Measurements from ENCODE around the gene GPR162.
A peak's percentile ranks its signal among the peaks of the same experiment; 100 is the strongest.

GPR162 gene

GRCh38 chr12:6821591-6822425 lies at the start of gene GPR162:
Gene GPR162, plus strand, starts transcription at chr12:6821821. Its CDS starts 2,078 bp downstream, at chr12:6823899.
- peak within 1 kb of the TSS; percentile 40 to 92 (median 67); a peak in 20 of 22 replicates for H3K4me2 ChIP-seq

GRCh38 chr12:6772331-6772695 lies 49.3 kb upstream of the GPR162 start, which contains the start of gene LAG3:
Gene LAG3, plus strand, starts transcription at chr12:6772520. Its CDS starts 333 bp downstream, at chr12:6772853.
- peaks cover 5 to 60% (median 36%) of the 10 kb centered on the region in 10 experiments; a peak in 19 of 20 replicates for H3K4me1 ChIP-seq
- H3K27me3 ChIP-seq: peaks cover 89 to 100% (median 100%) of the 10 kb centered on the region in 11 experiments
- H3K9me3 ChIP-seq (replicated peaks in 1 of 11): no peaks in the 10 kb centered on the region
- H3K9ac ChIP-seq: no peak within 1 kb of the TSS
- peaks cover 0 to 48% (median 22%) of the 10 kb centered on the region in 11 experiments; a peak in 17 of 22 replicates for H4K20me1 ChIP-seq
- H3K36me3 ChIP-seq: no peaks in the 10 kb centered on the region; a peak in 1 of 22 replicates
- 0 out of 20 replicates have a peak within 1 kb of the TSS, but pooled peaks of 1 of the 10 experiments have one; percentile 28 for H3K4me3 ChIP-seq
- no peak for TF ChIP-seq Cebpa-rat (IDR thresholded peaks at IDR 0.05)
- H3K4me2 ChIP-seq: peak within 1 kb of the TSS in 8 of 11 experiments; percentile 7 to 95 (median 48); a peak in 12 of 22 replicates
- H3K27ac ChIP-seq: no peak within 1 kb of the TSS

More at GRCh38 chr12:6821591-6822425, at the start of gene GPR162:
- TF ChIP-seq Cebpa-rat (IDR thresholded peaks at IDR 0.05): no peak
- peak within 1 kb of the TSS in 5 of 11 experiments; percentile 42 to 64 (median 53); a peak in 9 of 22 replicates for H3K9ac ChIP-seq
- H3K27ac ChIP-seq: peak within 1 kb of the TSS in 4 of 11 experiments; percentile 14 to 42 (median 34); a peak in 5 of 22 replicates
- H3K27me3 ChIP-seq: peaks cover 64 to 84% (median 83%) of the 10 kb centered on the region in 11 experiments
- H3K4me1 ChIP-seq: peaks cover 10 to 39% (median 24%) of the 10 kb centered on the region in 10 experiments
- peaks cover 0 to 55% (median 17%) of the 10 kb centered on the region in 11 experiments; a peak in 11 of 22 replicates for H4K20me1 ChIP-seq
- H3K36me3 ChIP-seq: no peaks in the 10 kb centered on the region; a peak in 1 of 22 replicates
- H3K4me3 ChIP-seq: peak within 1 kb of the TSS in 8 of 10 experiments; percentile 4 to 61 (median 46); a peak in 12 of 20 replicates
- H3K9me3 ChIP-seq (replicated peaks in 1 of 11): no peaks in the 10 kb centered on the region

GRCh38 chr12:6772726-6773589 lies 48.7 kb upstream of the GPR162 start:
- no peak for TF ChIP-seq Cebpa-rat (IDR thresholded peaks at IDR 0.05)
- H3K27me3 ChIP-seq: peaks cover 89 to 100% (median 100%) of the 10 kb centered on the region in 11 experiments
- H3K4me3 ChIP-seq: 0 out of 20 replicates have a peak overlapping the region, but pooled peaks of 1 of the 10 experiments have one; percentile 28
- H3K27ac ChIP-seq: no peak overlapping the region
- H3K4me1 ChIP-seq: peaks cover 3 to 58% (median 34%) of the 10 kb centered on the region in 10 experiments; a peak in 17 of 20 replicates
- H3K36me3 ChIP-seq: no peaks in the 10 kb centered on the region; a peak in 1 of 22 replicates
- peak overlapping the region in 8 of 11 experiments; percentile 7 to 95 (median 48); a peak in 12 of 22 replicates for H3K4me2 ChIP-seq
- no peak overlapping the region for H3K9ac ChIP-seq
- no peaks in the 10 kb centered on the region for H3K9me3 ChIP-seq (replicated peaks in 1 of 11)
- H4K20me1 ChIP-seq: peaks cover 0 to 47% (median 22%) of the 10 kb centered on the region in 11 experiments; a peak in 17 of 22 replicates

GRCh38 chr12:6773590-6774351 lies 47.9 kb upstream of the GPR162 start:
- no peak overlapping the region for H3K4me2 ChIP-seq
- H3K4me1 ChIP-seq: peaks cover 11 to 58% (median 41%) of the 10 kb centered on the region in 10 experiments
- H3K4me3 ChIP-seq: no peak overlapping the region
- H3K9me3 ChIP-seq (replicated peaks in 1 of 11): no peaks in the 10 kb centered on the region
- H3K36me3 ChIP-seq: no peaks in the 10 kb centered on the region; a peak in 1 of 22 replicates
- H3K9ac ChIP-seq: no peak overlapping the region
- H3K27me3 ChIP-seq: peaks cover 82 to 100% (median 100%) of the 10 kb centered on the region in 11 experiments
- no peak for TF ChIP-seq Cebpa-rat (IDR thresholded peaks at IDR 0.05)
- H3K27ac ChIP-seq: no peak overlapping the region
- peaks cover 0 to 43% (median 18%) of the 10 kb centered on the region in 11 experiments; a peak in 15 of 22 replicates for H4K20me1 ChIP-seq

- Histone ChIP-seq H3K9ac (no peak overlapping the region), H3K9me3 (replicated peaks in 1 of 11) (no peaks in the 10 kb centered on the region), H4K20me1 (peaks cover 0 to 37% (median 10%) of the 10 kb centered on the region in 11 experiments; a peak in 13 of 22 replicates), H3K4me1 (peaks cover 19 to 55% (median 37%) of the 10 kb centered on the region in 10 experiments), H3K36me3 (no peaks in the 10 kb centered on the region; a peak in 1 of 22 replicates), H3K27ac (no peak overlapping the region), H3K4me3 (no peak overlapping the region), H3K27me3 (peaks cover 74 to 96% (median 92%) of the 10 kb centered on the region in 11 experiments), H3K4me2 (no peak overlapping the region)
- no peak for TF ChIP-seq Cebpa-rat (IDR thresholded peaks at IDR 0.05)
Observed at GRCh38 chr12:6774499-6775062, 47.0 kb upstream of the GPR162 start.

- H3K36me3 ChIP-seq: no peaks in the 10 kb centered on the region
- TF ChIP-seq Cebpa-rat (IDR thresholded peaks at IDR 0.05): no peak
- H3K4me2 ChIP-seq: no peak overlapping the region
- peaks cover 66 to 96% (median 89%) of the 10 kb centered on the region in 11 experiments for H3K27me3 ChIP-seq
- no peak overlapping the region for H3K9ac ChIP-seq
- no peaks in the 10 kb centered on the region for H3K9me3 ChIP-seq (replicated peaks in 1 of 11)
- peaks cover 0 to 32% (median 10%) of the 10 kb centered on the region in 11 experiments; a peak in 8 of 22 replicates for H4K20me1 ChIP-seq
- peaks cover 28 to 59% (median 44%) of the 10 kb centered on the region in 10 experiments for H3K4me1 ChIP-seq
- H3K4me3 ChIP-seq: no peak overlapping the region
- no peak overlapping the region for H3K27ac ChIP-seq
Observed at GRCh38 chr12:6775185-6776174, 46.1 kb upstream of the GPR162 start.
